Left ventricle myocardium superior (tissue), 1 donor: Measurements from ENCODE around the gene NQO2. TPM values are rescaled to one million over a fixed set of nuclear protein-coding genes. Genes with fewer than 3 reads are reported as not detected.
"Not testable (repeated sequence)": the region's sequence is repeated elsewhere in the genome, so short reads cannot be mapped to it uniquely, and the experiment has no call there.

Experiments
- ATAC-seq: fragments of 200-7000 bp; cut with Tn5 transposase; one replicate; pipeline ENCODE4 v1.9.1; 2020; ENCODE audit warnings: mild to moderate bottlenecking, moderate library complexity
- DNase-seq: peaks from one replicate; pipeline ENCODE4 v3.0.0-alpha.2; 2020
- intact Hi-C: fragments of 100-400 bp; cut with micrococcal nuclease; formaldehyde crosslinking; loops from one replicate; pipeline ENCODE4 v1.11.0; 2022
- total RNA-seq: library from RNA; stranded (reverse); fragmentation: NEBNext Ultra II Directional; extraction: Animal tissue kit (Norgen Biotek cat#: 25700); gene quantifications from one replicate; pipeline ENCODE4 v1.2.1, GENCODE V29; 2021
- donor health status: DM: no; HTN: yes; CAD: no; lungs with severe emphysema.

NQO2 gene
- total RNA-seq, 1 donor from 2014 or later: 59.6 TPM

GRCh38 chr6:3026791-3027626 is 27.3 kb downstream of the NQO2 start:
- no peak for ATAC-seq
- DNase-seq: no peak
- intact Hi-C loops: no loop called here

- ATAC-seq, intact Hi-C loops: not testable (repeated sequence)
These were observed 28.5 kb downstream of the NQO2 start for GRCh38 chr6:3028156-3028555.

GRCh38 chr6:3031857-3032640 is 32.4 kb downstream of the NQO2 start:
- ATAC-seq: no peak
- intact Hi-C loops: no loop called here
- DNase-seq: no peak

More at GRCh38 chr6:3028156-3028555, 28.5 kb downstream of the NQO2 start:
- not testable (repeated sequence) for DNase-seq

- DNase-seq: no peak
- no peak for ATAC-seq
- intact Hi-C loops: no loop called here
These were observed 33.3 kb downstream of the NQO2 start for GRCh38 chr6:3032986-3033385.

- DNase-seq: no peak
- ATAC-seq: no peak
- intact Hi-C loops: no loop called here
These were observed 34.0 kb downstream of the NQO2 start for GRCh38 chr6:3033652-3034051.

GRCh38 chr6:3035397-3035796 is 35.7 kb downstream of the NQO2 start:
- ATAC-seq (no peak), DNase-seq (no peak)
- intact Hi-C loops: no loop called here

GRCh38 chr6:3036861-3037637 is 37.4 kb downstream of the NQO2 start:
- no peak for ATAC-seq

GRCh38 chr6:3037638-3038365 is 38.1 kb downstream of the NQO2 start:
- DNase-seq (no peak), ATAC-seq (no peak)
- intact Hi-C loops: no loop called here

More at GRCh38 chr6:3036861-3037637, 37.4 kb downstream of the NQO2 start:
- intact Hi-C loops: no loop called here
- DNase-seq: no peak

GRCh38 chr6:3039384-3039783 is 39.7 kb downstream of the NQO2 start:
- intact Hi-C loops: no loop called here
- no peak for ATAC-seq
- DNase-seq: no peak

GRCh38 chr6:3041147-3041546 is 41.5 kb downstream of the NQO2 start:
- DNase-seq (no peak), ATAC-seq (no peak)
- intact Hi-C loops: no loop called here

GRCh38 chr6:3041606-3042005 is 41.9 kb downstream of the NQO2 start:
- ATAC-seq: no peak
- intact Hi-C loops: no loop called here
- no peak for DNase-seq

- no peak for ATAC-seq
- intact Hi-C loops: no loop called here
- no peak for DNase-seq
These were observed 45.7 kb downstream of the NQO2 start for GRCh38 chr6:3045369-3045768.

GRCh38 chr6:3045777-3046176 is 46.1 kb downstream of the NQO2 start:
- no peak for DNase-seq
- intact Hi-C loops: no loop called here

GRCh38 chr6:3046295-3046694 is 46.6 kb downstream of the NQO2 start:
- intact Hi-C loops: no loop called here
- no peak for ATAC-seq
- DNase-seq: no peak

More at GRCh38 chr6:3045777-3046176, 46.1 kb downstream of the NQO2 start:
- no peak for ATAC-seq

- ATAC-seq, DNase-seq: not testable (repeated sequence)
These were observed 48.3 kb downstream of the NQO2 start for GRCh38 chr6:3048009-3048408.

GRCh38 chr6:3052481-3053230 is 53.0 kb downstream of the NQO2 start:
- DNase-seq (no peak), ATAC-seq (no peak)
- intact Hi-C loops: no loop called here

More at GRCh38 chr6:3048009-3048408, 48.3 kb downstream of the NQO2 start:
- intact Hi-C loops: not testable (repeated sequence)

GRCh38 chr6:3053231-3053508 is 53.5 kb downstream of the NQO2 start:
- ATAC-seq (no peak), DNase-seq (no peak)
- intact Hi-C loops: no loop called here
